CD14-positive monocyte (primary cell): ENCODE results near the gene GATD1. TPM values are rescaled to one million over a fixed set of nuclear protein-coding genes. Genes with fewer than 3 reads are reported as not detected.

Experiments
- DNase-seq, 3 donors: peaks; one replicate each; pipeline ENCODE4 v3.0.0-alpha.2; 2011 to 2022
- H2AFZ ChIP-seq: 2 replicates; pipeline ENCODE4 v1.6.0; 2012; ENCODE audit warnings: mild to moderate bottlenecking, low read depth, low read length, inconsistent platforms; ENCODE audit not compliant: insufficient read depth, poor library complexity, severe bottlenecking
- H3K27ac ChIP-seq, 2 donors: 1 replicate in 1 of 2; 2 replicates in 1 of 2; pipeline ENCODE4 v1.5.1; 2012 to 2013; ENCODE audit warnings: low read length in 2 of 2, control low read depth in 1 of 2, inconsistent platforms in 1 of 2, low read depth in 1 of 2, mild to moderate bottlenecking in 1 of 2
- H3K27me3 ChIP-seq, 2 donors: one replicate each; pipeline versions ENCODE4 v1.6.0 to v1.6.1; 2011 to 2013; ENCODE audit warnings: low read length in 2 of 2; ENCODE audit not compliant: control insufficient read depth in 2 of 2, insufficient read depth in 2 of 2
- H3K36me3 ChIP-seq, 2 donors: replicated peaks in 1 of 2; 1 replicate in 1 of 2; 2 replicates in 1 of 2; pipeline versions ENCODE4 v1.5.1 to v1.6.1; 2012 to 2013; ENCODE audit warnings: low read length in 2 of 2, control low read depth in 1 of 2, inconsistent platforms in 1 of 2, mild to moderate bottlenecking in 1 of 2; ENCODE audit not compliant: insufficient read depth in 2 of 2, control insufficient read depth in 1 of 2
- H3K4me1 ChIP-seq, 2 donors: 1 replicate in 1 of 2; 2 replicates in 1 of 2; pipeline versions ENCODE4 v1.5.1 to v1.6.1; 2012 to 2013; ENCODE audit warnings: low read length in 2 of 2, control low read depth in 1 of 2, inconsistent platforms in 1 of 2, mild to moderate bottlenecking in 1 of 2, moderate library complexity in 1 of 2; ENCODE audit not compliant: insufficient read depth in 2 of 2, control insufficient read depth in 1 of 2
- H3K4me2 ChIP-seq: replicated peaks from 2 replicates; pipeline ENCODE3; 2012; ENCODE audit warnings: low read length, moderate library complexity, mild to moderate bottlenecking; ENCODE audit not compliant: poor library complexity, severe bottlenecking; ENCODE audit errors: extremely low read depth
- H3K4me3 ChIP-seq, 3 experiments: fragments of 200-600 bp in 1 of 3; sonication (generic) in 1 of 3; replicated peaks in 1 of 3; 1 replicate in 2 of 3; 2 replicates in 1 of 3; pipeline ENCODE4 v1.5.1; 2011 to 2013; ENCODE audit warnings: low read length in 3 of 3, mild to moderate bottlenecking in 3 of 3, control low read depth in 2 of 3, low read depth in 2 of 3, inconsistent platforms in 1 of 3, moderate library complexity in 1 of 3
- H3K79me2 ChIP-seq: 2 replicates; pipeline ENCODE4 v1.6.0; 2012; ENCODE audit warnings: mild to moderate bottlenecking, control low read depth, inconsistent platforms, low read length, moderate library complexity; ENCODE audit not compliant: insufficient read depth
- H3K9ac ChIP-seq: 2 replicates; pipeline ENCODE4 v1.6.0; 2017; ENCODE audit warnings: low read length, mild to moderate bottlenecking; ENCODE audit not compliant: insufficient read depth, poor library complexity, severe bottlenecking
- H3K9me3 ChIP-seq, 2 donors: replicated peaks in 1 of 2; 1 replicate in 1 of 2; 2 replicates in 1 of 2; pipeline versions ENCODE4 v1.5.1 to v1.6.1; 2012 to 2013; ENCODE audit warnings: low read length in 2 of 2, control low read depth in 1 of 2; ENCODE audit not compliant: control insufficient read depth in 1 of 2, insufficient read depth in 1 of 2
- H4K20me1 ChIP-seq: 2 replicates; pipeline ENCODE4 v1.6.0; 2012; ENCODE audit warnings: mild to moderate bottlenecking, low read length, control low read depth, moderate library complexity; ENCODE audit not compliant: insufficient read depth
- H3K27ac Mint-ChIP-seq, 7 donors: one replicate each; pipeline ENCODE4 v1.8.0; 2020; ENCODE audit warnings: mild to moderate bottlenecking in 7 of 7, mixed read lengths in 7 of 7, moderate library complexity in 6 of 7, inconsistent platforms in 2 of 7
- H3K27me3 Mint-ChIP-seq, 3 donors: one replicate each; pipeline ENCODE4 v1.8.0; 2021 to 2022; ENCODE audit warnings: low read depth in 3 of 3, mild to moderate bottlenecking in 3 of 3, mixed read lengths in 3 of 3, moderate library complexity in 3 of 3, inconsistent platforms in 1 of 3
- H3K36me3 Mint-ChIP-seq, 2 donors: one replicate each; pipeline ENCODE4 v1.8.0; 2020; ENCODE audit warnings: mixed read lengths in 2 of 2, inconsistent platforms in 1 of 2, mild to moderate bottlenecking in 1 of 2
- H3K4me1 Mint-ChIP-seq: one replicate; pipeline ENCODE4 v1.8.0; 2020; ENCODE audit warnings: mild to moderate bottlenecking, mixed read lengths
- H3K4me3 Mint-ChIP-seq, 2 donors: one replicate each; pipeline ENCODE4 v1.8.0; 2020; ENCODE audit warnings: mild to moderate bottlenecking in 2 of 2, mixed read lengths in 2 of 2, moderate library complexity in 1 of 2
- H3K9me3 Mint-ChIP-seq, 7 donors: one replicate each; pipeline ENCODE4 v1.8.0; 2020 to 2022; ENCODE audit warnings: mixed read lengths in 7 of 7, mild to moderate bottlenecking in 6 of 7, moderate library complexity in 6 of 7, inconsistent platforms in 2 of 7
- CTCF ChIP-seq: fragments of 200-600 bp; IDR thresholded peaks from one replicate; pipeline ENCODE4 v1.8.0; 2022; ENCODE audit warnings: antibody characterized with exemption, mild to moderate bottlenecking
- WGBS: methylation state at CpG from one replicate; pipeline ENCODE4 v1.1.5; 2013; ENCODE audit warnings: missing lambda C conversion rate; ENCODE audit not compliant: insufficient coverage; 5-methylcytosine and 5-hydroxymethylcytosine counted together
- intact Hi-C, 2 donors: fragments of 100-400 bp; cut with micrococcal nuclease; formaldehyde crosslinking; loops; one replicate each; pipeline versions ENCODE4 v1.15.0 to v1.15.1; 2023
- polyA plus RNA-seq, 3 donors: library from polyadenylated mRNA; depleted of rRNA in 1 of 3; unstranded in 2 of 3; stranded (reverse) in 1 of 3; fragments of 300-500 nt in 2 of 3; fragments of >200 nt in 1 of 3; fragmentation: Illumina TruSeq in 2 of 3; gene quantifications; 1 replicate in 2 of 3; 2 replicates in 1 of 3; pipeline ENCODE4 v1.2.3, GENCODE V29; 2012 to 2021

GATD1 gene
- polyA plus RNA-seq, 3 donors: 4.5 to 45.6 (median 4.6) TPM

- no peak overlapping the region for H3K27ac Mint-ChIP-seq
- intact Hi-C loops: no loop called here
- 81% methylated on average over 8 of the region's 15 CpGs for WGBS
- peaks cover 0 to 5% (median 2%) of the 10 kb centered on the region in 7 donors for H3K9me3 Mint-ChIP-seq
- Histone ChIP-seq H4K20me1 (no peaks in the 10 kb centered on the region), H3K27ac (no peak overlapping the region), H3K4me1 (peaks cover 30 to 42% of the 10 kb centered on the region in 2 donors), H3K27me3 (peaks cover 8 to 35% of the 10 kb centered on the region in 2 donors), H3K9me3 (no peaks in the 10 kb centered on the region), H3K4me2 (peak overlapping the region; percentile 15), H3K9ac (peak overlapping the region; percentile 39), H3K4me3 (no peak overlapping the region), H3K36me3 (no peaks in the 10 kb centered on the region), H3K79me2 (no peaks in the 10 kb centered on the region), H2AFZ (peak overlapping the region; percentile 59)
- H3K4me3 Mint-ChIP-seq: no peak overlapping the region
- no peak for DNase-seq
- peaks cover 20 to 43% (median 33%) of the 10 kb centered on the region in 3 donors for H3K27me3 Mint-ChIP-seq
- peaks cover 19% of the 10 kb centered on the region for H3K4me1 Mint-ChIP-seq
- no peaks in the 10 kb centered on the region for H3K36me3 Mint-ChIP-seq
- no peak for TF ChIP-seq CTCF
These were observed 48.3 kb downstream of the GATD1 start for GRCh38 chr11:728901-729491.

GRCh38 chr11:727859-728748 lies 49.2 kb downstream of the GATD1 start:
- peaks cover 22% of the 10 kb centered on the region for H3K4me1 Mint-ChIP-seq
- Histone ChIP-seq H3K4me1 (peaks cover 31 to 44% of the 10 kb centered on the region in 2 donors), H3K9ac (peak overlapping the region; percentile 39), H4K20me1 (no peaks in the 10 kb centered on the region), H3K4me3 (no peak overlapping the region), H3K27ac (no peak overlapping the region), H2AFZ (no peak overlapping the region), H3K9me3 (no peaks in the 10 kb centered on the region), H3K4me2 (no peak overlapping the region), H3K27me3 (peaks cover 8 to 35% of the 10 kb centered on the region in 2 donors), H3K79me2 (no peaks in the 10 kb centered on the region), H3K36me3 (no peaks in the 10 kb centered on the region)
- 33% methylated on average over 23 of the region's 31 CpGs for WGBS
- peaks cover 0 to 7% (median 2%) of the 10 kb centered on the region in 7 donors for H3K9me3 Mint-ChIP-seq
- peaks cover 22 to 49% (median 32%) of the 10 kb centered on the region in 3 donors for H3K27me3 Mint-ChIP-seq
- H3K27ac Mint-ChIP-seq: no peak overlapping the region
- H3K4me3 Mint-ChIP-seq: no peak overlapping the region
- peak; percentile 57 to 69 (median 65) for DNase-seq
- peak; percentile 97 for TF ChIP-seq CTCF
- no peaks in the 10 kb centered on the region for H3K36me3 Mint-ChIP-seq
- intact Hi-C loops: no loop called here
